A673 (cell line): ENCODE results near the gene AKR1C8. TPM values are rescaled to one million over a fixed set of nuclear protein-coding genes. Genes with fewer than 3 reads are reported as not detected.
A peak's percentile ranks its signal among the peaks of the same experiment; 100 is the strongest.

ENCODE experiments used
- BruUV-seq: library from RNA; stranded (reverse); fragments of 400-500 nt; replicated peaks from 2 replicates; lab custom pipeline; 2021; lab: Mats Ljungman, UMichigan
- CTCF ChIA-PET: fragments of 300-600 bp; sonication (Branson Sonifier 250); formaldehyde crosslinking; loops from one replicate; lab custom pipeline; 2022; ENCODE audit warnings: antibody characterized with exemption; lab: Charles Lee
- POLR2A ChIA-PET: fragments of 300-600 bp; sonication (Branson Sonifier 250); formaldehyde crosslinking; loops from one replicate; lab custom pipeline; 2022; ENCODE audit warnings: antibody characterized with exemption; ENCODE audit not compliant: low non-redundant PET; lab: Charles Lee
- DNase-seq: peaks from one replicate; pipeline ENCODE4 v3.0.0-alpha.2; 2015; ENCODE audit warnings: low spot score
- H3K27ac ChIP-seq: fragments of 200-600 bp; sonication (generic); 2 replicates; pipeline ENCODE4 v1.5.1; 2016; ENCODE audit warnings: mixed run types, low read depth, mild to moderate bottlenecking, mixed read lengths, antibody characterized with exemption, low read length; ENCODE audit not compliant: poor library complexity, severe bottlenecking
- H3K27me3 ChIP-seq: fragments of 200-600 bp; sonication (generic); replicated peaks from 2 replicates; pipeline ENCODE4 v1.6.1; 2017; ENCODE audit warnings: mixed run types, low read depth, mild to moderate bottlenecking, mixed read lengths, antibody characterized with exemption, low read length; ENCODE audit not compliant: insufficient read depth, poor library complexity
- H3K36me3 ChIP-seq: fragments of 200-600 bp; sonication (generic); 2 replicates; pipeline ENCODE4 v1.6.1; 2016; ENCODE audit warnings: mixed run types, mild to moderate bottlenecking, mixed read lengths, antibody characterized with exemption, low read length; ENCODE audit not compliant: insufficient read depth, poor library complexity, severe bottlenecking
- H3K4me1 ChIP-seq: fragments of 200-600 bp; sonication (generic); 2 replicates; pipeline ENCODE4 v1.6.1; 2017; ENCODE audit warnings: mixed run types, mild to moderate bottlenecking, mixed read lengths, antibody characterized with exemption, low read length; ENCODE audit not compliant: insufficient read depth, poor library complexity, severe bottlenecking
- H3K4me3 ChIP-seq: fragments of 200-600 bp; sonication (generic); 2 replicates; pipeline ENCODE4 v1.5.1; 2016; ENCODE audit warnings: low read depth, mixed run types, mild to moderate bottlenecking, mixed read lengths, low read length; ENCODE audit not compliant: poor library complexity, severe bottlenecking
- H3K9me3 ChIP-seq: fragments of 200-600 bp; sonication (generic); 2 replicates; pipeline ENCODE4 v1.6.1; 2016; ENCODE audit warnings: mixed run types, low read depth, mild to moderate bottlenecking, mixed read lengths, antibody characterized with exemption, low read length; ENCODE audit not compliant: poor library complexity, severe bottlenecking
- EZH2 ChIP-seq: fragments of 200-600 bp; sonication (generic); IDR thresholded peaks from 2 replicates; pipeline ENCODE4 v1.6.1; 2017; ENCODE audit warnings: borderline replicate concordance, low read depth, mild to moderate bottlenecking, mixed read lengths, antibody characterized with exemption, low read length; ENCODE audit not compliant: poor library complexity, severe bottlenecking
- intact Hi-C: fragments of 100-400 bp; cut with micrococcal nuclease; formaldehyde crosslinking; loops from one replicate; pipeline ENCODE4 v1.10.0; 2022; ENCODE audit not compliant: unreplicated experiment
- total RNA-seq: library from RNA; stranded (reverse); gene quantifications from 2 replicates; pipeline ENCODE4 v1.2.3, GENCODE V29; 2021
- TF ChIP-seq, protein P1 (sequence below): fragments of 300-800, 200-600 bp; sonication (generic); conservative IDR thresholded peaks from 2 replicates; pipeline ENCODE4 v1.5.1; 2017; ENCODE audit warnings: low read depth, mild to moderate bottlenecking, antibody characterized with exemption, low read length, moderate library complexity, mixed read lengths

The AKR1C8 gene
- total RNA-seq, 1 experiment from 2014 or later, result 0.58 TPM

DNA sequence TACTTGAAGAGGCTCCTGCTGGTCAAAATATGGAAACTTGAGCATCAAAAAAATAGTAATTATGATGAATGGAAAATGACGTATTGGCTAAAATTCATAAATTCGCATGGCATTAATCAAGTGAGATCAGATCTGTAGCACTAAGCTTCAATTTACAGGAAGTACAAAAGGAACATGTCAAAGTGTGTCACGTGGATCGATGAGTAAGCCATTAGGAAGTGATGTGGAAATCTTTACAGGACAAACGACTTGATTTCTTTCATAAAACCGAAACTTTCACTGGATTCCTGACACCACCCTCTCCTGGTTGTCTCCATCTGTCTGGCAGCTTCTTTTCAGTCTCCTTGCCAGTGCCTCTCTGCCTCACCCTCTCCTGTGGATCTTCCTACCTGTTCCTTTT is 25.8 kb downstream of the AKR1C8 start:
- peaks cover 11% of the 10 kb centered on the region for H3K9me3 ChIP-seq
- no TSS peak for BruUV-seq
- CTCF ChIA-PET, result interaction anchor here (0.5 kb wide), 1 partner anchor 75 kb away, joined by 3 read pairs; no protein-coding TSS in a partner anchor
- POLR2A ChIA-PET, result interaction anchor here (0.7 kb wide), 1 partner anchor 1176 kb away, joined by 4 read pairs; no protein-coding TSS in a partner anchor
- no peak overlapping the region for H3K4me3 ChIP-seq
- TF ChIP-seq EZH2, result no peak
- TF ChIP-seq, protein P1, sequence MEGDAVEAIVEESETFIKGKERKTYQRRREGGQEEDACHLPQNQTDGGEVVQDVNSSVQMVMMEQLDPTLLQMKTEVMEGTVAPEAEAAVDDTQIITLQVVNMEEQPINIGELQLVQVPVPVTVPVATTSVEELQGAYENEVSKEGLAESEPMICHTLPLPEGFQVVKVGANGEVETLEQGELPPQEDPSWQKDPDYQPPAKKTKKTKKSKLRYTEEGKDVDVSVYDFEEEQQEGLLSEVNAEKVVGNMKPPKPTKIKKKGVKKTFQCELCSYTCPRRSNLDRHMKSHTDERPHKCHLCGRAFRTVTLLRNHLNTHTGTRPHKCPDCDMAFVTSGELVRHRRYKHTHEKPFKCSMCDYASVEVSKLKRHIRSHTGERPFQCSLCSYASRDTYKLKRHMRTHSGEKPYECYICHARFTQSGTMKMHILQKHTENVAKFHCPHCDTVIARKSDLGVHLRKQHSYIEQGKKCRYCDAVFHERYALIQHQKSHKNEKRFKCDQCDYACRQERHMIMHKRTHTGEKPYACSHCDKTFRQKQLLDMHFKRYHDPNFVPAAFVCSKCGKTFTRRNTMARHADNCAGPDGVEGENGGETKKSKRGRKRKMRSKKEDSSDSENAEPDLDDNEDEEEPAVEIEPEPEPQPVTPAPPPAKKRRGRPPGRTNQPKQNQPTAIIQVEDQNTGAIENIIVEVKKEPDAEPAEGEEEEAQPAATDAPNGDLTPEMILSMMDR, result no peak
- no peak overlapping the region for H3K27ac ChIP-seq
- no peaks in the 10 kb centered on the region for H3K36me3 ChIP-seq
- H3K4me1 ChIP-seq, result no peaks in the 10 kb centered on the region
- intact Hi-C loops, result no loop called here
- peak; percentile 10 for DNase-seq
- H3K27me3 ChIP-seq, result no peaks in the 10 kb centered on the region

DNA sequence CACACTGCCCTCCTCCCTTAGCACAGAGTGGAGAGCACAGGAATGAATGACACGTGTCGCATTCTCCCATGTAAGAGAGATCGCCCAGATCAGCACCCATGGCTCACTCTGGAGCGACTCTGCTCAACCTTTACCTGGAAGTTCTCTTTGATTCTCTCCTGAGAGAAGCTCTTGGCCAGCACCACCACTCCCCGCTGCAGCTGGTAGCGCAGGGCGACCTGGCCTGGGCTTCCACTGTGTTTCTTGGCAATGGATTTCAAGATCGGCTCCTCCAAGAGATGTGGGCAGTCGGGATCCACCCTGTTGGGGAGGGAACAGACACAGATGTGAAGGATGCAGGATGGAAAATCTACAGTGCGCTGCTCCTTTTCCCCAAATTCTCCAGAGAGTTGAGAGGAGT is 27.4 kb downstream of the AKR1C8 start:
- CTCF ChIA-PET, result no interaction called here
- no peaks in the 10 kb centered on the region for H3K27me3 ChIP-seq
- no TSS peak for BruUV-seq
- H3K9me3 ChIP-seq, result no peaks in the 10 kb centered on the region
- POLR2A ChIA-PET, result no interaction called here
- H3K4me1 ChIP-seq, result no peaks in the 10 kb centered on the region
- intact Hi-C loops, result no loop called here
- DNase-seq, result no peak
- no peak overlapping the region for H3K27ac ChIP-seq
- no peak overlapping the region for H3K4me3 ChIP-seq
- no peak for TF ChIP-seq EZH2
- TF ChIP-seq, protein P1, result no peak
- no peaks in the 10 kb centered on the region for H3K36me3 ChIP-seq

DNA sequence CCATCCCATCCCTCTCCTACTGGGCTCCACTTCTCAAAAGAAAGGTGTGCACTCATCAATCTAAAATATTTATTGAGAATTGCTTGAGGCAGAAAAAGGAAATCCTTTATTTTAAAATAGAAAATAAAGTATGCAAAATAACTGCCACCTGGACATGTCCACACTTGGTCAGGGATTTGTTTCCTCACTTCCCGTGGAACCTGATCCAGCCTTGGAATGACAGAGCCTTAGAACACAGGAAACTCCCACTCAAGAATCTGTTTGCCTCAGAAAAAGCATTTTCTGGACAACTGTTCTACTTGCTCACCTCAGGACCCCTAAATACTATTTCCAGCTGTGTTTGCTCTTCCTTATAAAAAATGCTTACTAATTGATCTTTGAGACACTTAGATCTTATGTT is 29.0 kb downstream of the AKR1C8 start:
- Histone ChIP-seq H3K36me3 (no peaks in the 10 kb centered on the region), H3K27ac (no peak overlapping the region), H3K4me3 (no peak overlapping the region), H3K9me3 (peaks cover under 1% of the 10 kb centered on the region), H3K4me1 (no peaks in the 10 kb centered on the region), H3K27me3 (no peaks in the 10 kb centered on the region)
- TF ChIP-seq, protein P1, result no peak
- no peak for TF ChIP-seq EZH2
- no TSS peak for BruUV-seq
- no peak for DNase-seq
- intact Hi-C loops, result no loop called here
- ChIA-PET CTCF (no interaction called here), POLR2A (no interaction called here)
